ENCODE measurements around the gene LAMA1. TPM values are rescaled to one million over a fixed set of nuclear protein-coding genes. Genes with fewer than 3 reads are reported as not detected.
A peak's percentile ranks its signal among the peaks of the same experiment; 100 is the strongest.

LAMA1 gene
- total RNA-seq, 4 donors from 2014 or later = 0.17 to 1.7 (median 0.61) TPM

DNA sequence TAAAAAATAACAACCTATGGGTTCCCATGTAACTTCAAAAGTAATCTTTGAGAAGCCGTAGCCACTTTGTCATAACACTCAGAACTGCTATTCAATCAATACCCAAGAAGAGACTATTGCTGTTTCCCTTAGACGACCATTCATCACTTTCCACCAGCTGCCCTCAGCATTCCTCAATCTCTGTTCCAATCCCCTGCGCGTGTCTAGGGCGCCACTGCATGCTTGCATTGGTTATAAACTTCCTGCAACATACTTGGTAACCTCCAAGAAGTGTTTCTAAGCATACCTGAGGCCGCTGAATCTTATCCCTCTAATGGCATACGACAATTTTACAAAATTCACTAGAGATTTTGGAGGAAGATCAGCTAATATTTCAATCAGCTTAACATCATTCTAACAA is 134.2 kb downstream of the LAMA1 start:
- TF ChIP-seq, protein P1, sequence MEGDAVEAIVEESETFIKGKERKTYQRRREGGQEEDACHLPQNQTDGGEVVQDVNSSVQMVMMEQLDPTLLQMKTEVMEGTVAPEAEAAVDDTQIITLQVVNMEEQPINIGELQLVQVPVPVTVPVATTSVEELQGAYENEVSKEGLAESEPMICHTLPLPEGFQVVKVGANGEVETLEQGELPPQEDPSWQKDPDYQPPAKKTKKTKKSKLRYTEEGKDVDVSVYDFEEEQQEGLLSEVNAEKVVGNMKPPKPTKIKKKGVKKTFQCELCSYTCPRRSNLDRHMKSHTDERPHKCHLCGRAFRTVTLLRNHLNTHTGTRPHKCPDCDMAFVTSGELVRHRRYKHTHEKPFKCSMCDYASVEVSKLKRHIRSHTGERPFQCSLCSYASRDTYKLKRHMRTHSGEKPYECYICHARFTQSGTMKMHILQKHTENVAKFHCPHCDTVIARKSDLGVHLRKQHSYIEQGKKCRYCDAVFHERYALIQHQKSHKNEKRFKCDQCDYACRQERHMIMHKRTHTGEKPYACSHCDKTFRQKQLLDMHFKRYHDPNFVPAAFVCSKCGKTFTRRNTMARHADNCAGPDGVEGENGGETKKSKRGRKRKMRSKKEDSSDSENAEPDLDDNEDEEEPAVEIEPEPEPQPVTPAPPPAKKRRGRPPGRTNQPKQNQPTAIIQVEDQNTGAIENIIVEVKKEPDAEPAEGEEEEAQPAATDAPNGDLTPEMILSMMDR (IDR thresholded peaks at IDR 0.05) = no peak
- TF ChIP-seq POLR2A (IDR thresholded peaks at IDR 0.05) = no peak
- H3K4me3 ChIP-seq (ENCODE audit: low read depth, poor library complexity, severe bottlenecking) = no peak overlapping the region
- WGBS, 2 donors = 80 to 88% methylated on average over 7 of the region's 7 CpGs
- intact Hi-C loops (cut with DNase I; ENCODE audit: low total_unique reads) = no loop called here
- no peak for DNase-seq (ENCODE audit: low spot score in 2 of 2)

- H3K4me3 ChIP-seq (ENCODE audit: low read depth, poor library complexity, severe bottlenecking) = no peak overlapping the region
- WGBS, 2 donors = 81% methylated on average over 10 of the region's 10 CpGs
- intact Hi-C loops (cut with DNase I; ENCODE audit: low total_unique reads) = no loop called here
- peak in 1 of 2 donors; percentile 53 for DNase-seq (ENCODE audit: low spot score in 2 of 2)
- TF ChIP-seq, protein P1 (IDR thresholded peaks at IDR 0.05) = no peak
- no peak for TF ChIP-seq POLR2A (IDR thresholded peaks at IDR 0.05)
Observed at GRCh38 chr18:6982398-6982797, 135.2 kb downstream of the LAMA1 start.

DNA sequence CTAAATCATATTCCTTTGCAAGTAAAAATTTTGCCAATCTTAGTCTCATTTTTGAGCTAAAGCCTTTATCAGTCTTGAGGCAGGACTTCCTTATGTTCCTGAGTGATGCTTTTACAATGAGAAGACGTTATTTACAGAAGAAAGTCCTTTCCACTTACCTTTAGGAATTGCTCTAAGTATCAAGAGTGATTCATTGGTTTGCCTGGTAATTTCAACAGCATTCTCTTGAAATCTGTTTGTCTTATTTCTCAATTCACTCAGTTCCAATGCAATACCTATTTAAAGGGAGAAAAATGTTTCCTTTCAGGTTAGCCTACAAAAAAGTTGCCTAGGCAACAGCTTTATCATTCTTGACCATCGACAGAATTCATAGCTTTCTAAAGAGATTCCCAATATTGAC is 137.2 kb downstream of the LAMA1 start:
- no peak overlapping the region for H3K4me3 ChIP-seq (ENCODE audit: low read depth, poor library complexity, severe bottlenecking)
- WGBS, 2 donors = 85 to 87% methylated on average over 2 of the region's 2 CpGs
- no peak for TF ChIP-seq POLR2A (IDR thresholded peaks at IDR 0.05)
- TF ChIP-seq, protein P1 (IDR thresholded peaks at IDR 0.05) = no peak
- intact Hi-C loops (cut with DNase I; ENCODE audit: low total_unique reads) = no loop called here
- no peak for DNase-seq (ENCODE audit: low spot score in 2 of 2)

- TF ChIP-seq, protein P1 (IDR thresholded peaks at IDR 0.05) = no peak
- TF ChIP-seq POLR2A (IDR thresholded peaks at IDR 0.05) = no peak
Observed at GRCh38 chr18:6979954-6980353, 137.6 kb downstream of the LAMA1 start.

GRCh38 chr18:6976935-6977334 is 140.7 kb downstream of the LAMA1 start:
- intact Hi-C loops (cut with DNase I; ENCODE audit: low total_unique reads) = no loop called here
- TF ChIP-seq, protein P1 (IDR thresholded peaks at IDR 0.05) = no peak
- TF ChIP-seq POLR2A (IDR thresholded peaks at IDR 0.05) = no peak
- no peak for DNase-seq (ENCODE audit: low spot score in 2 of 2)
- 69 to 80% methylated on average over 3 of the region's 3 CpGs for WGBS, 2 donors
- H3K4me3 ChIP-seq (ENCODE audit: low read depth, poor library complexity, severe bottlenecking) = no peak overlapping the region

More at GRCh38 chr18:6979954-6980353, 137.6 kb downstream of the LAMA1 start:
- intact Hi-C loops (cut with DNase I; ENCODE audit: low total_unique reads) = no loop called here
- DNase-seq (ENCODE audit: low spot score in 2 of 2) = no peak
- 87 to 89% methylated on average over 3 of the region's 3 CpGs for WGBS, 2 donors
- no peak overlapping the region for H3K4me3 ChIP-seq (ENCODE audit: low read depth, poor library complexity, severe bottlenecking)

GRCh38 chr18:6975084-6975483 is 142.5 kb downstream of the LAMA1 start:
- DNase-seq (ENCODE audit: low spot score in 2 of 2) = peak in 1 of 2 donors; percentile 50
- intact Hi-C loops (cut with DNase I; ENCODE audit: low total_unique reads) = no loop called here
- 87 to 94% methylated on average over 6 of the region's 6 CpGs for WGBS, 2 donors
- TF ChIP-seq, protein P1 (IDR thresholded peaks at IDR 0.05) = no peak
- TF ChIP-seq POLR2A (IDR thresholded peaks at IDR 0.05) = no peak
- no peak overlapping the region for H3K4me3 ChIP-seq (ENCODE audit: low read depth, poor library complexity, severe bottlenecking)
